Endothelial cell of umbilical vein (primary cell): ENCODE results near the gene CASP7. TPM values are rescaled to one million over a fixed set of nuclear protein-coding genes. Genes with fewer than 3 reads are reported as not detected.

Source experiments
- BruUV-seq: library from RNA; stranded (reverse); fragments of 400-500 nt; replicated peaks from 2 replicates; lab custom pipeline; 2021; lab: Mats Ljungman, UMichigan
- CTCF ChIA-PET: fragments of 300-600, 350-600 bp; sonication (Branson Sonifier 250); formaldehyde crosslinking; loops from one replicate; lab custom pipeline; 2021; ENCODE audit warnings: antibody characterized with exemption, inconsistent platforms; lab: Charles Lee
- POLR2A ChIA-PET: fragments of 300-600, 350-600 bp; sonication (Branson Sonifier 250); formaldehyde crosslinking; loops from one replicate; lab custom pipeline; 2021; ENCODE audit warnings: antibody characterized with exemption, inconsistent platforms; lab: Charles Lee
- DNase-seq: peaks from one replicate; pipeline ENCODE4 v3.0.0-alpha.2; 2011; ENCODE audit warnings: low read depth, low spot score
- FAIRE-seq: peaks from 2 replicates; lab custom pipeline; 2011; peaks lifted over from hg19 to GRCh38; lab: Jason Lieb, UNC
- H2AFZ ChIP-seq: 2 replicates; pipeline ENCODE4 v1.6.0; 2012; ENCODE audit warnings: low read depth, low read length, control low read depth, inconsistent platforms
- H3K27ac ChIP-seq: 2 replicates; pipeline ENCODE4 v1.5.1; 2011; ENCODE audit warnings: low read depth, mild to moderate bottlenecking, control low read depth, low read length, moderate library complexity; ENCODE audit not compliant: insufficient read depth
- H3K27me3 ChIP-seq, 2 experiments: 2 replicates each; pipeline versions ENCODE4 v1.6.0 to v1.6.1; 2011; ENCODE audit warnings: low read length in 2 of 2, mixed read lengths in 1 of 2; ENCODE audit not compliant: control insufficient read depth in 2 of 2, insufficient read depth in 2 of 2
- H3K36me3 ChIP-seq, 2 experiments: 2 replicates in 1 of 2; 3 replicates in 1 of 2; pipeline ENCODE4 v1.5.1; 2011; ENCODE audit warnings: low read length in 2 of 2, mild to moderate bottlenecking in 1 of 2, moderate library complexity in 1 of 2; ENCODE audit not compliant: control insufficient read depth in 2 of 2, insufficient read depth in 2 of 2; ENCODE audit errors: extremely low read depth in 1 of 2
- H3K4me1 ChIP-seq: 3 replicates; pipeline ENCODE4 v1.5.1; 2011; ENCODE audit warnings: mild to moderate bottlenecking, low read length; ENCODE audit not compliant: control insufficient read depth, insufficient read depth; ENCODE audit errors: extremely low read depth
- H3K4me2 ChIP-seq: 2 replicates; pipeline ENCODE4 v1.6.1; 2011; ENCODE audit warnings: low read length, control low read depth, mixed read lengths; ENCODE audit not compliant: insufficient read depth
- H3K4me3 ChIP-seq, 3 experiments: fragments of 200-600 bp in 1 of 3; sonication (generic), shearing (Covaris generic) in 1 of 3; replicated peaks in 1 of 3; 2 replicates each; pipeline ENCODE4 v1.5.1; 2011 to 2016; ENCODE audit warnings: control low read depth in 3 of 3, low read length in 3 of 3, mild to moderate bottlenecking in 2 of 3, inconsistent platforms in 1 of 3, low read depth in 1 of 3, moderate library complexity in 1 of 3; ENCODE audit not compliant: insufficient read depth in 1 of 3
- H3K79me2 ChIP-seq: 2 replicates; pipeline ENCODE4 v1.6.0; 2012; ENCODE audit warnings: low read length, inconsistent platforms; ENCODE audit not compliant: control insufficient read depth, insufficient read depth
- H3K9ac ChIP-seq: replicated peaks from 2 replicates; pipeline ENCODE3; 2011; ENCODE audit warnings: low read length, control low read depth; ENCODE audit not compliant: insufficient read depth; ENCODE audit errors: extremely low read depth
- H3K9me1 ChIP-seq: replicated peaks from 3 replicates; pipeline ENCODE4 v1.6.0; 2011; ENCODE audit warnings: mild to moderate bottlenecking, low read length; ENCODE audit not compliant: control insufficient read depth, insufficient read depth; ENCODE audit errors: extremely low read depth
- H3K9me3 ChIP-seq: replicated peaks from 2 replicates; pipeline ENCODE4 v1.5.1; 2012; ENCODE audit warnings: low read length, inconsistent platforms; ENCODE audit not compliant: control insufficient read depth, insufficient read depth
- H4K20me1 ChIP-seq: replicated peaks from 2 replicates; pipeline ENCODE3; 2011; ENCODE audit warnings: mild to moderate bottlenecking, low read length; ENCODE audit not compliant: control insufficient read depth, insufficient read depth; ENCODE audit errors: extremely low read depth
- CTCF ChIP-seq, 2 donors: IDR thresholded peaks; 1 replicate in 1 of 2; 2 replicates in 1 of 2; pipeline ENCODE4 v1.5.1; 2011; ENCODE audit warnings: low read length in 2 of 2, mild to moderate bottlenecking in 2 of 2, moderate library complexity in 2 of 2, control low read depth in 1 of 2, inconsistent platforms in 1 of 2, low read depth in 1 of 2; ENCODE audit not compliant: insufficient read depth in 1 of 2; ENCODE audit errors: extremely low read depth in 1 of 2
- EZH2 ChIP-seq: IDR thresholded peaks from 2 replicates; pipeline ENCODE4 v1.6.1; 2012; ENCODE audit warnings: borderline replicate concordance, low read depth, mild to moderate bottlenecking, moderate library complexity, low read length, inconsistent platforms; ENCODE audit not compliant: severe bottlenecking
- FOS ChIP-seq: IDR thresholded peaks from 2 replicates; pipeline ENCODE4 v1.6.1; 2011; ENCODE audit warnings: mild to moderate bottlenecking, low read length, moderate library complexity, borderline replicate concordance; ENCODE audit not compliant: insufficient read depth
- GATA2 ChIP-seq: IDR thresholded peaks from 2 replicates; pipeline ENCODE4 v1.7.0; 2011; ENCODE audit warnings: low read depth, mild to moderate bottlenecking, moderate library complexity, mixed read lengths, low read length; ENCODE audit not compliant: insufficient read length, insufficient read depth
- JUN ChIP-seq: IDR thresholded peaks from 2 replicates; pipeline ENCODE4 v1.6.1; 2011; ENCODE audit warnings: borderline replicate concordance, low read depth; ENCODE audit not compliant: insufficient read length, insufficient read depth
- MYC ChIP-seq: IDR thresholded peaks from one replicate; pipeline ENCODE4 v1.6.1; 2011; ENCODE audit warnings: mild to moderate bottlenecking, low read depth, low read length
- POLR2A ChIP-seq: IDR thresholded peaks from 2 replicates; pipeline ENCODE4 v1.6.1; 2012; ENCODE audit warnings: low read depth, mild to moderate bottlenecking, control low read depth, low read length
- POLR2AphosphoS5 ChIP-seq: IDR thresholded peaks from 2 replicates; pipeline ENCODE4 v1.6.1; 2012; ENCODE audit warnings: low read depth, mild to moderate bottlenecking, control low read depth, low read length, moderate library complexity; ENCODE audit not compliant: insufficient read depth
- dilution Hi-C: fragments of 300-500 bp; cut with MboI; formaldehyde crosslinking; loops from one replicate; pipeline ENCODE4 v1.15.0; 2019; ENCODE audit warnings: low sequenced_read_pairs; ENCODE audit not compliant: extremely low pct_ligation_motif_present
- intact Hi-C: fragments of 100-400 bp; cut with micrococcal nuclease; formaldehyde crosslinking; loops from one replicate; pipeline ENCODE4 v1.10.0; 2022
- polyA plus RNA-seq, 4 experiments: library from polyadenylated mRNA; depleted of rRNA in 3 of 4; stranded (reverse) in 3 of 4; unstranded in 1 of 4; fragments of >200 nt; gene quantifications; 2 replicates each; pipeline versions ENCODE4 v1.2.1 to v1.2.3, GENCODE V29; 2011 to 2012; ENCODE audit warnings: missing spikeins in 1 of 4
- total RNA-seq: library from RNA; stranded (reverse); gene quantifications from 2 replicates; pipeline ENCODE4 v1.2.3, GENCODE V29; 2021
- TF ChIP-seq, protein P1 (sequence below): IDR thresholded peaks from 2 replicates; pipeline ENCODE4 v1.6.1; 2011; ENCODE audit not compliant: insufficient read depth, insufficient read length

The CASP7 gene
- total and polyA plus RNA-seq, 2 donors (not counting 3 experiments of a cell fraction or from before 2014, with no cell fraction given), result 14.6 to 54.3 TPM

- no peak within 1 kb of the TSS for H3K4me3 ChIP-seq
- intact Hi-C loops, result no loop called here
- H3K27me3 ChIP-seq, result no peaks in the 10 kb centered on the region
- CTCF ChIA-PET, result interaction anchor here (1.2 kb wide), 1 partner anchor 15 kb away, joined by 3 read pairs; no protein-coding TSS in a partner anchor
- DNase-seq (no peak), FAIRE-seq (no peak)
- no peak within 1 kb of the TSS for H3K9ac ChIP-seq
- no peak within 1 kb of the TSS for H3K4me2 ChIP-seq
- H4K20me1 ChIP-seq, result no peaks in the 10 kb centered on the region
- dilution Hi-C loops, result no loop called here
- no peaks in the 10 kb centered on the region for H3K4me1 ChIP-seq
- H3K36me3 ChIP-seq, result no peaks in the 10 kb centered on the region
- no peak within 1 kb of the TSS for H2AFZ ChIP-seq
- no peaks in the 10 kb centered on the region for H3K9me1 ChIP-seq
- POLR2A ChIA-PET, result no interaction called here
- H3K27ac ChIP-seq, result no peak within 1 kb of the TSS
- no peaks in the 10 kb centered on the region for H3K79me2 ChIP-seq
- TF ChIP-seq FOS (no peak), POLR2AphosphoS5 (no peak), JUN (no peak), GATA2 (no peak), EZH2 (no peak), MYC (no peak), POLR2A (no peak), CTCF (IDR thresholded peaks at IDR 0.05; ENCODE audit: extremely low read depth in 1 of 2, insufficient read depth in 1 of 2, low read depth in 1 of 2, low read length in 2 of 2) (no peak)
- TF ChIP-seq, protein P1, sequence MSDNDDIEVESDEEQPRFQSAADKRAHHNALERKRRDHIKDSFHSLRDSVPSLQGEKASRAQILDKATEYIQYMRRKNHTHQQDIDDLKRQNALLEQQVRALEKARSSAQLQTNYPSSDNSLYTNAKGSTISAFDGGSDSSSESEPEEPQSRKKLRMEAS, result no peak
- no peaks in the 10 kb centered on the region for H3K9me3 ChIP-seq
- no TSS peak for BruUV-seq
These were observed 15.8 kb upstream of the CASP7 start, which contains the start of gene NRAP for GRCh38 chr10:113663908-113664307. NRAP (minus strand) TSS chr10:113664041; CDS start chr10:113663882, 159 bp downstream.
